Cardiac muscle cell (in vitro differentiated cells and primary cell): Measurements from ENCODE around the gene STX16. TPM values are rescaled to one million over a fixed set of nuclear protein-coding genes. Genes with fewer than 3 reads are reported as not detected.

ENCODE experiments used
- DNase-seq, 2 donors: peaks; one replicate each; pipeline versions ENCODE4 v3.0.0 to v3.0.0-alpha.2; 2010 to 2017; ENCODE audit warnings: low read depth in 1 of 2, low spot score in 1 of 2
- H3K27ac ChIP-seq: fragments of 200-600 bp; sonication (generic); 2 replicates; pipeline ENCODE4 v1.5.1; 2016
- H3K27me3 ChIP-seq: fragments of 200-600 bp; sonication (generic); 2 replicates; pipeline ENCODE4 v1.6.0; 2016; ENCODE audit warnings: control low read depth
- H3K36me3 ChIP-seq: fragments of 200-600 bp; sonication (generic); 2 replicates; pipeline ENCODE4 v1.5.1; 2016; ENCODE audit warnings: control low read depth
- H3K4me1 ChIP-seq: fragments of 200-600 bp; sonication (generic); 2 replicates; pipeline ENCODE4 v1.8.1; 2017; ENCODE audit warnings: low read depth, mild to moderate bottlenecking, mixed run types
- H3K4me3 ChIP-seq: fragments of 200-600 bp; sonication (generic); 2 replicates; pipeline ENCODE4 v1.5.1; 2016; ENCODE audit warnings: mild to moderate bottlenecking
- H3K9me3 ChIP-seq: fragments of 200-600 bp; sonication (generic); 2 replicates; pipeline ENCODE4 v1.5.1; 2017; ENCODE audit warnings: low read depth, mild to moderate bottlenecking, control low read depth
- polyA plus RNA-seq: library from polyadenylated mRNA; unstranded; fragments of >200 nt; fragmentation: Nextera tagmentation; extraction: Ambion mirVana; gene quantifications from 2 replicates; pipeline ENCODE4 v1.2.1, GENCODE V29; 2016
- total RNA-seq: library from RNA; depleted of rRNA; stranded (reverse); fragments of >200 nt; gene quantifications from 2 replicates; pipeline ENCODE4 v1.2.3, GENCODE V29; 2016
- TF ChIP-seq, protein P1 (sequence below): IDR thresholded peaks from 2 replicates; pipeline ENCODE4 v1.5.1; 2012; ENCODE audit warnings: low read depth, mild to moderate bottlenecking, low read length

The STX16 gene
- total and polyA plus RNA-seq, 2 experiments from 2014 or later = 55.5 to 58.1 TPM

DNA sequence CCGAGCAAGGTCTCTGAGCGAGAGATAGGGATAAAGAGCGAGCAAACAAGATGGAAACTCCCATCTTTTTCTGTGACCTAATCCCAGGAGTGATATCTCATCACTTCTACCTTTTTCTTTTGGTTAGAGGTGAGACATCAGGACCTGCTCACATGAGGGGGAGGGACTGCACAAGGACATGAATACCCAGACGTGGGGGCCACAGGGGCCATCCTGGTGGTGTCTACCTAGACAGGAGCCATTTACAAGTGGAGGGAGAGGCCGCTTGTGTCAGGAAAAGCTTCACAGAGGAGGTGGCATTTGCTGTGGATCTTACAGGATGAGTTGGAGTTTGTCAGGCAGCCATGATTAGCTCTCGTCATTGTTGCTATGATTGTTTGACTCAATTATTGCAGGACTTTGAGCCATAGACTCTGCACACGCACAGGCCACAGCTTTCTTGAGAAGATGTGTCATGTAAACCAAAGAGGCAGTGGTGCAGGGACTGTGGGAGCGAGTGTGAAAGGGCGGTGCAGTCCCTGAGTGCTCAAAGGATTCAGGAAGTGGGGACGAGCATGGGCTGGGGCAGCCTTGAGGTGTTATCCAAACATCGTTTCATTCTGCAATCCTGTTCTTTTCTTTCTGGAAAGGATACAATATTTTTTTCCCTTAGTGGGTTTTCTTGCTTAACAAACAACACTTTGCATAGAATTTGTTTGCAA is 49.2 kb downstream of the STX16 start:
- Histone ChIP-seq H3K27ac (no peak overlapping the region), H3K27me3 (no peaks in the 10 kb centered on the region), H3K4me1 (no peaks in the 10 kb centered on the region), H3K9me3 (no peaks in the 10 kb centered on the region), H3K36me3 (peaks cover 25% of the 10 kb centered on the region), H3K4me3 (no peak overlapping the region)
- TF ChIP-seq, protein P1, sequence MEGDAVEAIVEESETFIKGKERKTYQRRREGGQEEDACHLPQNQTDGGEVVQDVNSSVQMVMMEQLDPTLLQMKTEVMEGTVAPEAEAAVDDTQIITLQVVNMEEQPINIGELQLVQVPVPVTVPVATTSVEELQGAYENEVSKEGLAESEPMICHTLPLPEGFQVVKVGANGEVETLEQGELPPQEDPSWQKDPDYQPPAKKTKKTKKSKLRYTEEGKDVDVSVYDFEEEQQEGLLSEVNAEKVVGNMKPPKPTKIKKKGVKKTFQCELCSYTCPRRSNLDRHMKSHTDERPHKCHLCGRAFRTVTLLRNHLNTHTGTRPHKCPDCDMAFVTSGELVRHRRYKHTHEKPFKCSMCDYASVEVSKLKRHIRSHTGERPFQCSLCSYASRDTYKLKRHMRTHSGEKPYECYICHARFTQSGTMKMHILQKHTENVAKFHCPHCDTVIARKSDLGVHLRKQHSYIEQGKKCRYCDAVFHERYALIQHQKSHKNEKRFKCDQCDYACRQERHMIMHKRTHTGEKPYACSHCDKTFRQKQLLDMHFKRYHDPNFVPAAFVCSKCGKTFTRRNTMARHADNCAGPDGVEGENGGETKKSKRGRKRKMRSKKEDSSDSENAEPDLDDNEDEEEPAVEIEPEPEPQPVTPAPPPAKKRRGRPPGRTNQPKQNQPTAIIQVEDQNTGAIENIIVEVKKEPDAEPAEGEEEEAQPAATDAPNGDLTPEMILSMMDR = no peak
- peak in 1 of 2 donors; percentile 7 for DNase-seq

DNA sequence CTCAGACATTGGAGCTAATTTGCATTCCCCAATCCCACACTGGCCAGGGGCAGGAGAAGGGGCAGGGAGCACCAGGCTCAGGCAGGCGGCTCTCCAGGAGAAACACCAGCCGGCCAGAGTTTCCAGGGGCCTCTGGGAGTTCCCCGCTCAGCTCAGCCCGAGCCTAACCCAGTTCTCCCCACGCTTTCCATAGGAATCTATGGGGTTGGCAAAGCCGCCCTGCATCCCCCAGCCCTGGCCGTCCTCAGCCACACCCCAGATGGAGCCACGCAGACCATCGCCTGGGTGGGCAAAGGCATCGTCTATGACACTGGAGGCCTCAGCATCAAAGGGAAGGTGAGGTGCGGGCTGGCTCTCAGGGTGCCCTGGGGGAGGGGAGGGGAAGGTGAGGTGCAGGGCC is 49.7 kb downstream of the STX16 start:
- Histone ChIP-seq H3K4me1 (no peaks in the 10 kb centered on the region), H3K27ac (no peak overlapping the region), H3K4me3 (no peak overlapping the region), H3K9me3 (no peaks in the 10 kb centered on the region), H3K36me3 (peaks cover 25% of the 10 kb centered on the region), H3K27me3 (no peaks in the 10 kb centered on the region)
- peak in 1 of 2 donors; percentile 10 for DNase-seq
- TF ChIP-seq, protein P1 = no peak

GRCh38 chr20:58701431-58702160 is 50.5 kb downstream of the STX16 start:
- TF ChIP-seq, protein P1 = no peak
- Histone ChIP-seq H3K36me3 (peaks cover 25% of the 10 kb centered on the region), H3K27me3 (no peaks in the 10 kb centered on the region), H3K9me3 (no peaks in the 10 kb centered on the region), H3K27ac (no peak overlapping the region), H3K4me1 (no peaks in the 10 kb centered on the region), H3K4me3 (no peak overlapping the region)
- DNase-seq = no peak

- no peak for DNase-seq
- Histone ChIP-seq H3K27ac (no peak overlapping the region), H3K27me3 (no peaks in the 10 kb centered on the region), H3K36me3 (peaks cover 25% of the 10 kb centered on the region), H3K4me1 (no peaks in the 10 kb centered on the region), H3K4me3 (no peak overlapping the region), H3K9me3 (no peaks in the 10 kb centered on the region)
- TF ChIP-seq, protein P1 = no peak
Measured at GRCh38 chr20:58702161-58702510, 51.1 kb downstream of the STX16 start.

DNA sequence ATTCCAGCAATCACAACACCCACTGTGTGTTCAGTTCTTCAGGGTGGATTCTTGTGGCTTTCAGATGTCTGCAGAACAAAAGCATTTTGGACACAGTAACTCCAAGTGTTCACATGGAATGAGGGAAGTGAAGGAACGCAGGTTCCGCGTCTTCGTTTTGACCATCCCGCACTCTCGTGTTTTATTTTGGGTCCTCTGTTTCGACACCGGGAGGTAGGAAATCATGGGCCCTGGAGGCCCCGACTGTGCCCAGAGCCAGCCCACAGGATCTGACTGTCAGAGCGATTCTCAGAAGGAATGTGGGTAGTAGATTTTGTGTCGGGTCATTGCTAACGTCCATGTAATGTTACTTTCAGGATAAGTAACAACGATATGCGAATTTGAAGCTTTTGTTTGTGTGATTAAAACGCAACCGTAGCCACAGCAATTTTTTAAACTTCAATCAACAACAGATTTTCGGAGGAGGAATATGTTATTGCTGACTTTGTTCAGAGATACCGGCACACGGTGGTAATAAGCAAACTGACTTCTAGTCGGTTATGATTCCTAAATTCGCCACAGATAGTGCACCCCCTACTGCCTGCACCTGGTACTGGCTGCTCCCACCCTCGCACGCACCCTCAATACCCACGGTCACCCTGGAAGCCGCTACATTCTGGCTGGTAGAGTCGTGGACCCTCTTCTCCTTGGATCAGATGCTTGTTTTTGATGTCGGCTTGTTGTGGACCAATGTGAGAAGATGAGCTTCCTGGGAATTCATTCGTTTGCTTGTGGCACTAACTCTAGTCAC is 52.0 kb downstream of the STX16 start:
- Histone ChIP-seq H3K4me3 (no peak overlapping the region), H3K4me1 (no peaks in the 10 kb centered on the region), H3K9me3 (no peaks in the 10 kb centered on the region), H3K27ac (no peak overlapping the region), H3K27me3 (no peaks in the 10 kb centered on the region), H3K36me3 (peaks cover 25% of the 10 kb centered on the region)
- TF ChIP-seq, protein P1 = peak; percentile 26
- DNase-seq = no peak
